ENCODE data around the gene AIG1. TPM values are rescaled to one million over a fixed set of nuclear protein-coding genes. Genes with fewer than 3 reads are reported as not detected.
"Not testable (repeated sequence)": the region's sequence is repeated elsewhere in the genome, so short reads cannot be mapped to it uniquely, and the experiment has no call there.

AIG1 gene
- total RNA-seq, 1 experiment from 2014 or later = 6.8 TPM

DNA sequence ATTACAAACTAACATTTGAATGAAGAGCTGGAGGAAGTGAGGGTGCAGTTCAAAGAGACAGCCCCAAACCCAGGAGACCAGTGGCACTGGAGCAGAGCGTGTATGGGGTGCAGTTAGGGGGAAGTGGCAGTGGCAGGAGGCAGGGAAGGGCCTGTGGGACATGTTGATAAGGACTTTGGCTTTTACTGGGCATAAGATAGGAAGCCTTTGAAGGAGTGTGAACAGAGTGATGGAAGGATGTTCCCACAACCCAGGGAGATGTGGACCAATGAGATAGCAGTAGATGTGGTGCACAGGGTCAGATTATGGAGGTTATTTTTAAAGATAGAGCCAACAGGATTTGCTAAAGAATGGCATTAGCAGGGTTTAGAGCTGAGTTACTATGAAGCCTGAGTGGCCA, 56.4 kb downstream of the AIG1 start:
- Histone ChIP-seq H3K9me3 (replicated peaks) (no peaks in the 10 kb centered on the region), H3K36me3 (no peaks in the 10 kb centered on the region), H3K27me3 (no peaks in the 10 kb centered on the region), H3K4me3 (no peak overlapping the region), H3K27ac (no peak overlapping the region), H3K4me1 (no peaks in the 10 kb centered on the region)
- DNase-seq = no peak

DNA sequence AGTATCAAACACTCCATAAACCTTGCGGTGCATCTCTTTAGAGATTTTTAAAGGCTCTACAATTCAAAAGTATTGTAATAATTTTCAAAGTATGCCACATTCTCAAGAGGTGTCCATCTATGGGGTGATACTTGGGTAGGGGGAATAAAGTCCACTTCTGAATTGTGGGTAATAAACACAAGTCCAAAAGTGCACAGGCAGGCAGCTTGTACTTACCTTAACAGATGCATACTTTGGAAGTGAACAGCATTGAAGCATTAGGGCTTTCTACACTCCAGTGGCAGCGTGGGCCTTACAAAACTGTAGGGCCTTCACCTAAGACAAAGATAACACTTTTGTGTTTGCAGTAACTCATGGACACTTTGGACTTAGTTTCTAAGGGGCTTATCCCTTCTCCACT, 58.6 kb downstream of the AIG1 start:
- Histone ChIP-seq H3K9me3 (replicated peaks) (no peaks in the 10 kb centered on the region), H3K27me3 (no peaks in the 10 kb centered on the region), H3K36me3 (no peaks in the 10 kb centered on the region), H3K4me3 (no peak overlapping the region), H3K4me1 (no peaks in the 10 kb centered on the region), H3K27ac (no peak overlapping the region)
- DNase-seq = no peak

DNA sequence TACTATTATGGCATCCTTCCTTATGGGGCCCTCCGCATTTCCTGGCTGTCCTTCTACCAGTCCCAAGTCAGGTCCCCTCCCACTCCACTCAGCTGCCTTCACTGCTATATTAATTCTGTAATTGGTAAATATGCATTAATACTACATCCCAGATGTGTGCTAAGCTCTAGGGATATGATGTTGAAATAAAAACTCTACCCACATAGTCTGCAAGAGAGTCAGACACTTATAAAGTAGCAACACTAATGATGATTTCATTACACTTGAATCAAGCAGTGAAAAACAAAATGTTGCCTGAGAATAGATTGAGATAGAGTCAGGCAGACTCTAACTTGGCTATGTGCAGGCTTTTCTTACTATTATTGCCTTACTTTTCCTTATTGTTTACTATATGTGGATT, 62.4 kb downstream of the AIG1 start:
- H3K4me1 ChIP-seq = no peaks in the 10 kb centered on the region; the same call in 1 of the 2 replicates
- H3K9me3 ChIP-seq (replicated peaks) = no peaks in the 10 kb centered on the region
- no peak overlapping the region for H3K4me3 ChIP-seq
- DNase-seq = no peak
- no peaks in the 10 kb centered on the region for H3K27me3 ChIP-seq
- no peaks in the 10 kb centered on the region for H3K36me3 ChIP-seq
- H3K27ac ChIP-seq = no peak overlapping the region

DNA sequence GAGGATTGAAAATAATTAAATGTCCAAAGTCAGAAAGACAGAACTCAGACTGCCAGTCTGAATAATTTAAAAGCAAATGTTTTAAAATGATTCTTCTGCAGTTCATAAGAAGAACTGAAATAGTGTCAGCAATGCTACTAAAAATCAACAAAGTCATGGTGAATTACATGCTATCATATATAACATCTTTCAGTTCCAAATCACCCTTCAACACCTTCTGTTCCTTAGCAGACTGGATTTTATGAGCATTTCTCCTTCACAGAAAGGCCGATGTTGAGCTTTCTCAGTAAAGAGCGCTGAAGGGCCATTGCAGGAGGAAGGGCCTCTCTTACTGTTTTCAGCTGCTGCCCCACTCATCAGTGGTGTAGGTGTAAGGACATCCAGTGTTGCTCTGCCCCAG, 63.3 kb downstream of the AIG1 start:
- DNase-seq = no peak
- Histone ChIP-seq H3K27ac (no peak overlapping the region), H3K4me3 (no peak overlapping the region), H3K4me1 (no peaks in the 10 kb centered on the region; the same call in 1 of the 2 replicates), H3K9me3 (replicated peaks) (no peaks in the 10 kb centered on the region), H3K36me3 (no peaks in the 10 kb centered on the region), H3K27me3 (no peaks in the 10 kb centered on the region)

DNA sequence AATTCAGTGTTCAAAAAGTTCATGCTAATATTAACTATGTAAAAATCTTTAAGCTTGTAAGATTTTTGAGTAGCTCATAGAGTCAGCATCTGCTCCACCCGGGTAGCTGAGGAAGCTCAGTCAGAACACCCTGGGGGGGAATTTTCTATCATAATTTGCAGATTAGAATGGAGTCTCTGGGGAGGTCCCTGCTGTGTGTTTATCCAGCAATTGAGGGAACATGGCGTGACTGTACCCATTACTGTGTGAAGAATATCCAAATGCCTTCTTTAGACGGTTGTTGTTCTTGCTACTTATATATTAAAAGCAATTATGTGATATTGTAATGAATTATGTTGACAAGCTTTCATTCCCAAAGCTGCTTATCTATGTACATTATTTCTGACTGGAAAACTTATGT, 64.8 kb downstream of the AIG1 start:
- DNase-seq = peak in 1 of 2 experiments; percentile 22
- Histone ChIP-seq H3K4me1 (no peaks in the 10 kb centered on the region; the same call in 1 of the 2 replicates), H3K27me3 (no peaks in the 10 kb centered on the region), H3K9me3 (replicated peaks) (no peaks in the 10 kb centered on the region), H3K36me3 (no peaks in the 10 kb centered on the region), H3K4me3 (no peak overlapping the region), H3K27ac (no peak overlapping the region)

DNA sequence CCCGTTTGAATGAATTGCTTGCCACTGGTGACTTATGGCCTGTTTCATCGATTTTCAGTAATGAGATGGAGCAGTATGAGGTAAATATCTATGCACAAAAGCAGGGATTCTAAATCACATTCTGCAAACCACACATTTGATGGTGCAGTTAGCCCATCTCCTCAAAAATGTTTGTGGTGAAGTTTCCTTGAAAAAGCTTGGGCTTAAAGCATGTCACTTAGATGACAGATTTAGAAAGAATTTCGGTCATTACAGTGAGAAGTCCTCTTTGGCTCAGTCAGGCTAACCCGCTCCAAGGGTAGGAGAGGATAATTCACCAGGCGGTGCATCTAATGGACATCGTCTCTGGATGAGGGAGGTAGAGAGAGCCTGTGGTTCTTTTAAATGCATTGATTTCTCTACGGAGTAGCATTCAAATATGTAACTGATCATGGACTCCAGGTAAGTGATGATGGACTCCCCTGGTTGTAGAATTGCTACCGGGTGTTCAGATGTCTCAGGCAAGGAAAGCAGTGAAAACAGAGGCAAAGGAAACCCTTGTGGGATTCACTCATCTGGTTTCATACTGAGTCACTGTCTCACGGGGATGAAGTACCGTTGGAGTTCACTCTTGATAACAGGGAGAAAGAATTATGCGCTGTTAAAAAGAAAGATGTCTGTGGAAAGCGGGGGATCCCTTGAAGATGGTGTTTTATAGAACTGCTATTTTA, 65.3 kb downstream of the AIG1 start:
- no peak overlapping the region for H3K4me3 ChIP-seq
- no peak overlapping the region for H3K27ac ChIP-seq
- no peaks in the 10 kb centered on the region for H3K36me3 ChIP-seq
- no peaks in the 10 kb centered on the region for H3K9me3 ChIP-seq (replicated peaks)
- H3K4me1 ChIP-seq = no peaks in the 10 kb centered on the region; the same call in 1 of the 2 replicates
- H3K27me3 ChIP-seq = no peaks in the 10 kb centered on the region
- no peak for DNase-seq

DNA sequence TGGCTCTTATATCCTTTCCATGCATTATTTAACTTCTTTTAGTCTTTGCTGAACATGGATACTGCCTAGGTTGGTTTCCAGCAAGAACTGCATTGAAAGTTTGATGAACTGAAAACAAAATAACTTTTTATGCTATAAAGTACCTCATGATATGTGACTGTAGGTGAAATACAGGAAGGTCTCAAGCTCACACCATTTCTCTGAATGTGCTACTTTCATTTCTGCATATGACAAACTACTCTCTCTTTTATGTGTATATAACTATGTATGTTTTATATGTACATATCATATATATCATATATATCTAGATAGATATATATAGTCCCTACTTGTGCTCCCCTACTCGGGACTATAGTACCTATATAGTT, 65.9 kb downstream of the AIG1 start:
- DNase-seq = no peak
- no peak overlapping the region for H3K27ac ChIP-seq
- no peaks in the 10 kb centered on the region for H3K27me3 ChIP-seq
- H3K4me3 ChIP-seq = no peak overlapping the region
- H3K9me3 ChIP-seq (replicated peaks) = no peaks in the 10 kb centered on the region
- no peaks in the 10 kb centered on the region for H3K36me3 ChIP-seq
- H3K4me1 ChIP-seq = no peaks in the 10 kb centered on the region; the same call in 1 of the 2 replicates

DNA sequence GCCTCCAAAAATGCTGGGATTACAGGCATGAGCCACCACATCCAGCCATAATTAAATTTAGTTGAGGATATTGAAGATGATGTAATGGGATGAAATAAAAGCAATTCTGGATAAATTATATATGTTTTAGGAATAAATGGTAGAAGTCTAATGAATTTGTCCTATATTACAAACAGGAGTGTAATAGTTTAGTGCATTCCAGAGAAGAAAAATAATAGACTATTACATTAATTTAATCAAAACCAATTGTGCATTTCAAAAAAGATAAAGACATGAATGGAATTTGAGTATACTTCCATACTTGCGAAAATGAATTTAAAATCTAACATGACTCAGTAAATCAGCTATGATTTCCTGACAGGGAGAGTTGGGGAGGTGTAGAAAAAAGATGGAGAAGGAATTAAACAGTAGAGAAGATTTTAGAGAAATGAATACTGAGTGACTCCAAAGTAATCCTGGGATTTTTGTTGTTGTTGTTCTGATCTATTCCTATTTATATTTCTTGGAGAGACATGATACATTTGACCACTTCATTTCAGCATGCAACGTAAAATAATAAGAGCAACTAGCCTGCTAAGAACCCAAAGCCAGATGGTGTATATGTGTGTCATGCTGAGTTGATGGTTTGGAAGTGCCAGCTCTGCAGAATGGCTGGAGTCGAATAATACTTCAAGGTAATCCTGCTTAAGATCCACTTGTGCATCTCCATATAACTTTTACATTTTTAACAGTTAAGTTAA, 67.4 kb downstream of the AIG1 start:
- Histone ChIP-seq H3K27ac (no peak overlapping the region), H3K4me3 (no peak overlapping the region)
- DNase-seq = no peak

DNA sequence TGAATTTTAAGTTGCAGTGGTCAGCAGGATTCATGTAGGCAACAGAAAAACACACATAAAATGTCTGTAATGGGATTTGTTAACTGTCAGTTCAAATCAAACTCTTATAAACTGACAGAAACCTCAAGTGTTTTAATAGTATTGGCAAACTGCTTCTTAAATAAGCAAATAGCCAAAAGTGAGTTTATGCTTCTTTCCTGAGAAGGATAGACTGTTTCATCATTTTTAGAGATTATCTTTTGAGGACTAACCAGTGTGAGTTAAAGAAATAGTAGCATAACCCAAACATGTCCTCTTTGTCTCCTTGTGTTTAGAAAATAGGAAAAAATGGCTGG, 68.0 kb downstream of the AIG1 start:
- Histone ChIP-seq H3K36me3 (no peaks in the 10 kb centered on the region), H3K4me3 (no peak overlapping the region), H3K27me3 (no peaks in the 10 kb centered on the region), H3K9me3 (replicated peaks) (no peaks in the 10 kb centered on the region), H3K4me1 (no peaks in the 10 kb centered on the region; the same call in 1 of the 2 replicates), H3K27ac (no peak overlapping the region)
- no peak for DNase-seq

More for the DNA sequence above, 67.4 kb downstream of the AIG1 start:
- Histone ChIP-seq H3K4me1 (no peaks in the 10 kb centered on the region; the same call in 1 of the 2 replicates), H3K36me3 (no peaks in the 10 kb centered on the region), H3K9me3 (replicated peaks) (no peaks in the 10 kb centered on the region), H3K27me3 (no peaks in the 10 kb centered on the region)

DNA sequence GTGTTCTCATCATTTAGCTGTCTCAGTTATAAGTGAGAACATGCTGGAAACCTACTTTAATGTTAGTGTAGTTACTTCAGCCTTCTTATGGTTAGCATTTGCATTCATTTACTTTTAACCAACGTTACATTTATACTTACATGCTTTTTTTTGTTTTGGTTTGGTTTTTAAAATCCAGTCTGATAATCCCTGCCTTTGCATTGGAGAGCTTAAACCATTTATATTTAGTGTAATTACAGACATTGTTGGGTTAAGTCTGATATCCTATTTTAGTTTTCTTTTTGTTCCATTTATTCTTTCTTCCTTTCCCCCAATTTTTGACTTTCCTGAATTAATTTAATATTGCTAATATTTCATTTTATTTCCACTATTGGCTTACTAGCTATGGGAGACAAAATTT, 70.2 kb downstream of the AIG1 start:
- Histone ChIP-seq H3K36me3 (no peaks in the 10 kb centered on the region), H3K9me3 (replicated peaks) (no peaks in the 10 kb centered on the region), H3K4me1 (no peaks in the 10 kb centered on the region), H3K27me3 (no peaks in the 10 kb centered on the region), H3K4me3 (no peak overlapping the region), H3K27ac (no peak overlapping the region)
- DNase-seq = no peak

DNA sequence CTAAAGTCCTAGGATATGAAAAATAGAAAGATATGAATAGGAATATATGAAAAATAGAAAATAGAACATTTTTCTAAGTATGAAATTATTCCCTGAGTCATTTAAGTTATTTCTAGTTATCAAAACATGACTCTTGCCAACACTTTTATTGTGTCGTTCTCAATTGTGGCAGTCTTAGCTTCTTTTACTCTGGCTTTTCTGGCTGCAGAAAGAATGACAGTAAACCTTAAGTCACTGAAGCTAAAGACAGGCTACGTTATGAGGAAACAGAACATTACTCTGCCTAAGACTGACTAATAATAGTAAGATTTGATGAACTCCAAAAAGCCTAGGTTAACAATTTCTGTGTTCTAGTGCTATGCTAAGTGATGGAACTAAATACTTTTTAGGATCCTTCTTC, 74.6 kb downstream of the AIG1 start:
- no peak for DNase-seq
- no peaks in the 10 kb centered on the region for H3K4me1 ChIP-seq
- no peaks in the 10 kb centered on the region for H3K27me3 ChIP-seq
- H3K9me3 ChIP-seq (replicated peaks) = no peaks in the 10 kb centered on the region; the same call in 1 of the 2 replicates
- no peaks in the 10 kb centered on the region for H3K36me3 ChIP-seq
- H3K4me3 ChIP-seq = no peak overlapping the region
- no peak overlapping the region for H3K27ac ChIP-seq

DNA sequence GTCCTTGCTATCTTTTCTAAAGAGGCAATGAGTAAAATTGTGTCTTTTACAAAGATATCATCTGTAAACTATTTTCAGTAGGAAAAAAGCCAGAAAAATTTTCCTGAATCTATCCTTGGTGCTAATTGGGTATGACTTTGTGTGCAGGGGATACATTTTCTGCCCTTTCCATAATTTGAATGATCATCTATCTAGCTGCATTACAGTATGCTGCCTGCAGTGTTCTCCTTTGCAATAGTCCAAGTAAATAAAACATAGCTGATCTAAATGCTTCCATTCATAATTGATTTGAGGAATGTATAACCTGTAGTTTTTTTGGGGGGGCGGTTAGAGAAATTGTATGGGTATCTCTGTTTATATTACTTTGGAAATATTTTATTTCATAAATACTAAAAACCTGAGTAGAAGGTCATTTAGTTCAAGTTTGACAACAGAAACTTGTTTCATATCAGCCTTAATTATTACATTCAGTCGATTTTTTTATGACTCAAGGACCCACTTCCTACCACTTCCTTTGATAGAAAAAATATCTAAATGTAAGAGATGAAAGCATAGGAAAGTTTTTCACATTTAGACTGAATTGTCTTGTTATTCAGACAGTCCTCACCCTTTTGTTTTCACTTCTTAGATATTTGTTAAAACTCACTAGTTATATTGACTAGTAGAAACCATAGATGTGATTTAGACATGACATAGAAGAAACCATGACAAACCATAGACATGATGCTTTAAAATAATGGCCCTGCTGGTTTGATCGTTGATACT, 75.3 kb downstream of the AIG1 start:
- H3K27ac ChIP-seq = no peak overlapping the region
- H3K9me3 ChIP-seq (replicated peaks) = no peaks in the 10 kb centered on the region; the same call in 1 of the 2 replicates
- no peaks in the 10 kb centered on the region for H3K36me3 ChIP-seq
- no peaks in the 10 kb centered on the region for H3K4me1 ChIP-seq
- no peaks in the 10 kb centered on the region for H3K27me3 ChIP-seq
- no peak for DNase-seq
- no peak overlapping the region for H3K4me3 ChIP-seq

DNA sequence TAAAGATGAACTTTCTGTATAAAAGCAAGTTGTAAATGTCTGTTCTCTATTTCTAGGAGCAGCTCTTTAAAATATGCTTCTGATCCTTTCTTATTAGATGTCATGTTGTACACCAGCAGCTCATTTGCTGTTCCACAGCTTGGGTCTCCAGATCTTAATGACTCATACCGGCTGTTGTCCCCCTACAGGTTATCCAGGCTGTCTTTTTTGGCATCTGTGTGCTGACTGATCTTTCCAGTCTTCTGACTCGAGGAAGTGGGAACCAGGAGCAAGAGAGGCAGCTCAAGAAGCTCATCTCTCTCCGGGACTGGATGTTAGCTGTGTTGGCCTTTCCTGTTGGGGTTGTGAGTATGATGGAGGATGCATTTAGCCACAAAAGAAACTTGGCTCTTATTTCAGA, 76.0 kb downstream of the AIG1 start:
- Histone ChIP-seq H3K36me3 (no peaks in the 10 kb centered on the region), H3K9me3 (replicated peaks) (no peaks in the 10 kb centered on the region; the same call in 1 of the 2 replicates), H3K27me3 (no peaks in the 10 kb centered on the region), H3K4me1 (no peaks in the 10 kb centered on the region), H3K4me3 (no peak overlapping the region), H3K27ac (no peak overlapping the region)
- peak in 1 of 2 experiments; percentile 11 for DNase-seq

DNA sequence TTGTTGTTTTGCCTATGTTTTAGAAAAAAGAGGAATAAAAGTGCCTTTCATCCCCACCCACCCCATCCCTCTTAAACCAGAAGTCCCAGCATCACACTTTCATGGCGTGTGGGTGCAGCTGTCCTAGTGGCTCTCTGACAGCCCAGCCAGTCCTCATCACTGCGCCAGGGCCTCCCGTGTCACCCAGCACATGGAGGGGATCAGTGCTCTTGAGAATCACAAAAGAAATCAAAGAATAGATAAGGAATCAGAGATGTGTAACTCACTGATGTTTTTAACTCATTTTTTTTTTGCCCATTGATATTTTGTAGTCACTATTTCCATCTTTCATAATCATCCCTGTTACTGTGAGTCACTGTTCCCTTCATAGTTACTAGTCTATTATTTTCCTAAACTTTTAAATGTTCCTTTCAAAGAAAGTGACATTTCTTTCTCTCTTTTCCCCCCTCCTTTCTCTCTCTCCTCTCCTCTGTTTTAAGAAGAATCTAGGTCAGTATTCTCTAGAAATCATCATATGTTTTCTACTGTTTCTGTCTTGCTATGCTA, 78.6 kb downstream of the AIG1 start:
- no peak for DNase-seq
- no peaks in the 10 kb centered on the region for H3K27me3 ChIP-seq
- H3K4me1 ChIP-seq = no peaks in the 10 kb centered on the region
- no peaks in the 10 kb centered on the region; the same call in 1 of the 2 replicates for H3K9me3 ChIP-seq (replicated peaks)
- no peaks in the 10 kb centered on the region for H3K36me3 ChIP-seq
- no peak overlapping the region for H3K4me3 ChIP-seq
- no peak overlapping the region for H3K27ac ChIP-seq

DNA sequence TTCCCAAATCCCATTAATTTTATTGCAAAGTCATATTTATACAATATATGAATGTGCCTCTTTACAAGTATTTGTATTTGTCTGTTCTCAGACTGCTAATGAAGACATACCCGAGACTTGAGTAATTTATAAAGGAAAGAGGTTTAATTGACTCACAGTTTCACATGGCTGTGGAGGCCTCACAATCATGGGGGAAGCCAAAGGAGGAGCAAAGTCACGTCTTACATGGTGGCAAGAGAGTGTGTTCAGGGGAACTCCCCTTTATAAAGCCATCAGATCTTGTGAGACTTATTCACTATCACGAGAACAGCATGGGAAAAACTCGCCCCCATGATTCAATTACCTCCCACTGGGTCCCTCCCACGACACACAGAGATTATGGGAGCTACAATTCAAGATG, 79.2 kb downstream of the AIG1 start:
- H3K4me1 ChIP-seq; H3K27ac ChIP-seq; H3K27me3 ChIP-seq; H3K36me3 ChIP-seq; H3K4me3 ChIP-seq; DNase-seq; H3K9me3 ChIP-seq (replicated peaks): not testable (repeated sequence)
